Activated CD8-positive, alpha-beta memory T cell treated with anti-CD3 and anti-CD28 coated beads for 4 hours (primary cell): ENCODE results near the gene IDNK.

ENCODE experiments used
- DNase-seq, 2 donors: peaks; one replicate each; pipeline ENCODE4 v3.0.0-alpha.2; 2020; ENCODE audit warnings: low read depth in 2 of 2

The IDNK gene

GRCh38 chr9:83691492-83691891 is 68.5 kb downstream of the IDNK start:
- DNase-seq: no peak
